ENCODE measurements around the gene UBE2G1.

Gene UBE2G1

GRCh38 chr17:4331614-4332013 is 34.9 kb downstream of the UBE2G1 start:
- peaks cover 88% of the 10 kb centered on the region for H3K79me2 ChIP-seq (ENCODE audit: low read length)
- H3K4me1 ChIP-seq (ENCODE audit: low read length): no peaks in the 10 kb centered on the region
- H3K4me2 ChIP-seq (ENCODE audit: low read length): no peak overlapping the region

DNA sequence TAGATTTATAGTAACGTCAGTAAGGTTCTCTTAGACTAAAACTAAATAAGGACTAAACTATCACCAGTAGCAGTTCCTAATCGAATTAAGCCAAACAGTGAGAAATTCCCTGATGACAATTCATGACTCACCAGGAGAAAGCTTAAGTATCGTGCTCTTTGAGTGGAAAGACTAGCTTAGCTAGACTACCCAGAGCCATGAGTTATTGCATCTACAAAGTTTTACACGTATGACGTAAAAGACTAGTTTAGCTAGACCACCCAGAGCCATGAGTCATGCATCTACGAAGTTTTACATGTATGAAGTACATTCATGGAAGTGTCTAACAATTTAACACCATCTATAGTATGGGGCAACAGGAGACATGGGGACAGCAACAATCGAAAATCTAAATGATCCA is 36.6 kb downstream of the UBE2G1 start:
- H3K36me3 ChIP-seq (replicated peaks; ENCODE audit: low read depth, low read length): peaks cover 7% of the 10 kb centered on the region
- TF ChIP-seq EZH2phosphoT487 (IDR thresholded peaks at IDR 0.05; ENCODE audit: low read depth): no peak
- TF ChIP-seq, protein P1, sequence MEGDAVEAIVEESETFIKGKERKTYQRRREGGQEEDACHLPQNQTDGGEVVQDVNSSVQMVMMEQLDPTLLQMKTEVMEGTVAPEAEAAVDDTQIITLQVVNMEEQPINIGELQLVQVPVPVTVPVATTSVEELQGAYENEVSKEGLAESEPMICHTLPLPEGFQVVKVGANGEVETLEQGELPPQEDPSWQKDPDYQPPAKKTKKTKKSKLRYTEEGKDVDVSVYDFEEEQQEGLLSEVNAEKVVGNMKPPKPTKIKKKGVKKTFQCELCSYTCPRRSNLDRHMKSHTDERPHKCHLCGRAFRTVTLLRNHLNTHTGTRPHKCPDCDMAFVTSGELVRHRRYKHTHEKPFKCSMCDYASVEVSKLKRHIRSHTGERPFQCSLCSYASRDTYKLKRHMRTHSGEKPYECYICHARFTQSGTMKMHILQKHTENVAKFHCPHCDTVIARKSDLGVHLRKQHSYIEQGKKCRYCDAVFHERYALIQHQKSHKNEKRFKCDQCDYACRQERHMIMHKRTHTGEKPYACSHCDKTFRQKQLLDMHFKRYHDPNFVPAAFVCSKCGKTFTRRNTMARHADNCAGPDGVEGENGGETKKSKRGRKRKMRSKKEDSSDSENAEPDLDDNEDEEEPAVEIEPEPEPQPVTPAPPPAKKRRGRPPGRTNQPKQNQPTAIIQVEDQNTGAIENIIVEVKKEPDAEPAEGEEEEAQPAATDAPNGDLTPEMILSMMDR (IDR thresholded peaks at IDR 0.05; ENCODE audit: low read depth, low read length): no peak
- H3K27ac ChIP-seq (ENCODE audit: low read length): no peak overlapping the region
- H4K20me1 ChIP-seq (ENCODE audit: insufficient read depth, low read length): peaks cover 61% of the 10 kb centered on the region
- no peaks in the 10 kb centered on the region for H3K27me3 ChIP-seq (ENCODE audit: low read depth, low read length)
- no peak overlapping the region for H3K4me2 ChIP-seq (ENCODE audit: low read length)
- no peak overlapping the region for H3K4me3 ChIP-seq (ENCODE audit: low read length)
- no peak overlapping the region for H3K9ac ChIP-seq (ENCODE audit: low read length)
- no peaks in the 10 kb centered on the region for H3K4me1 ChIP-seq (ENCODE audit: low read length)
- H2AFZ ChIP-seq (ENCODE audit: low read depth, low read length): no peak overlapping the region
- peaks cover 88% of the 10 kb centered on the region for H3K79me2 ChIP-seq (ENCODE audit: low read length)
- H3K9me3 ChIP-seq (ENCODE audit: insufficient read depth, low read length): no peaks in the 10 kb centered on the region

More at GRCh38 chr17:4331614-4332013, 34.9 kb downstream of the UBE2G1 start:
- H3K9ac ChIP-seq (ENCODE audit: low read length): no peak overlapping the region
- TF ChIP-seq, protein P1 (IDR thresholded peaks at IDR 0.05; ENCODE audit: low read depth, low read length): no peak
- no peak for TF ChIP-seq EZH2phosphoT487 (IDR thresholded peaks at IDR 0.05; ENCODE audit: low read depth)
- H3K27ac ChIP-seq (ENCODE audit: low read length): no peak overlapping the region
- H3K27me3 ChIP-seq (ENCODE audit: low read depth, low read length): no peaks in the 10 kb centered on the region
- no peak overlapping the region for H3K4me3 ChIP-seq (ENCODE audit: low read length)
- peaks cover 4% of the 10 kb centered on the region for H3K36me3 ChIP-seq (replicated peaks; ENCODE audit: low read depth, low read length)
- H3K9me3 ChIP-seq (ENCODE audit: insufficient read depth, low read length): no peaks in the 10 kb centered on the region
- H4K20me1 ChIP-seq (ENCODE audit: insufficient read depth, low read length): peaks cover 54% of the 10 kb centered on the region
- H2AFZ ChIP-seq (ENCODE audit: low read depth, low read length): no peak overlapping the region

DNA sequence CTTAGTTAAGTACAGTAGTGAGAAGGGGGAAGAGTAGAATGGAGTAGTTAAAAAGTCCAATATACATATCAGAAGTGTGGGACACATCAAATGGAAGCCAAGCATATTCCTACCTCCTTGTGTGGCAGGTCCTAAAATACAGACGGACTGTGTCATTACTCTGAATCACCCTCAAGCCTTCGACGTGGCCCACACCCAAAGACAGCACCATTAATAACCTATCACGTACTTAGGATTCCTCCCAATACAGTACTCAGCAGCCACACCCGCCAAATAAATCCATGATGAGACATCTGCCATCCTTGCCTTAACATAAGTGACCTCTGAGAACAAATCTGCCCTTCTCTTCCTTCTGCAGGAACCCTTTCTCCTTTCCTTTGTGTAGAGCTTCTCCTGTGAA is 38.9 kb downstream of the UBE2G1 start:
- Histone ChIP-seq H3K9ac (ENCODE audit: low read length) (no peak overlapping the region), H3K9me3 (ENCODE audit: insufficient read depth, low read length) (no peaks in the 10 kb centered on the region), H2AFZ (ENCODE audit: low read depth, low read length) (no peak overlapping the region), H3K4me1 (ENCODE audit: low read length) (no peaks in the 10 kb centered on the region), H3K79me2 (ENCODE audit: low read length) (peaks cover 88% of the 10 kb centered on the region), H4K20me1 (ENCODE audit: insufficient read depth, low read length) (peaks cover 65% of the 10 kb centered on the region), H3K4me2 (ENCODE audit: low read length) (no peak overlapping the region), H3K27me3 (ENCODE audit: low read depth, low read length) (no peaks in the 10 kb centered on the region), H3K27ac (ENCODE audit: low read length) (no peak overlapping the region), H3K4me3 (ENCODE audit: low read length) (no peak overlapping the region), H3K36me3 (replicated peaks; ENCODE audit: low read depth, low read length) (peaks cover 7% of the 10 kb centered on the region)
- no peak for TF ChIP-seq EZH2phosphoT487 (IDR thresholded peaks at IDR 0.05; ENCODE audit: low read depth)
- TF ChIP-seq, protein P1 (IDR thresholded peaks at IDR 0.05; ENCODE audit: low read depth, low read length): no peak

- Histone ChIP-seq H3K4me3 (ENCODE audit: low read length) (no peak overlapping the region), H3K27me3 (ENCODE audit: low read depth, low read length) (no peaks in the 10 kb centered on the region), H3K4me1 (ENCODE audit: low read length) (no peaks in the 10 kb centered on the region), H3K4me2 (ENCODE audit: low read length) (no peak overlapping the region), H3K27ac (ENCODE audit: low read length) (no peak overlapping the region), H3K79me2 (ENCODE audit: low read length) (peaks cover 89% of the 10 kb centered on the region), H2AFZ (ENCODE audit: low read depth, low read length) (no peak overlapping the region), H4K20me1 (ENCODE audit: insufficient read depth, low read length) (peaks cover 67% of the 10 kb centered on the region), H3K9me3 (ENCODE audit: insufficient read depth, low read length) (no peaks in the 10 kb centered on the region), H3K36me3 (replicated peaks; ENCODE audit: low read depth, low read length) (peaks cover 7% of the 10 kb centered on the region), H3K9ac (ENCODE audit: low read length) (no peak overlapping the region)
- TF ChIP-seq EZH2phosphoT487 (IDR thresholded peaks at IDR 0.05; ENCODE audit: low read depth): no peak
- TF ChIP-seq, protein P1 (IDR thresholded peaks at IDR 0.05; ENCODE audit: low read depth, low read length): no peak
Measured at GRCh38 chr17:4326608-4327007, 39.9 kb downstream of the UBE2G1 start.

Measured in OCI-LY3 (cell line).